Measurements from ENCODE around the gene PIK3R1. TPM values are rescaled to one million over a fixed set of nuclear protein-coding genes. Genes with fewer than 3 reads are reported as not detected.
"Not testable (repeated sequence)": the region's sequence is repeated elsewhere in the genome, so short reads cannot be mapped to it uniquely, and the experiment has no call there.

The PIK3R1 gene
- total RNA-seq, 2 donors from 2014 or later, result 61.8 to 127 TPM

GRCh38 chr5:68190619-68191018 lies 24.9 kb upstream of the PIK3R1 start:
- DNase-seq (no peak), ATAC-seq (no peak)
- intact Hi-C loops (cut with DNase I), result no loop called here

GRCh38 chr5:68191083-68191791 lies 24.3 kb upstream of the PIK3R1 start:
- DNase-seq, result no peak

GRCh38 chr5:68192679-68193060 lies 22.9 kb upstream of the PIK3R1 start:
- DNase-seq, result no peak
- ATAC-seq, result peak; percentile 27 to 42
- intact Hi-C loops (cut with DNase I), result no loop called here

More at GRCh38 chr5:68191083-68191791, 24.3 kb upstream of the PIK3R1 start:
- intact Hi-C loops (cut with DNase I), result no loop called here
- ATAC-seq, result no peak

DNA sequence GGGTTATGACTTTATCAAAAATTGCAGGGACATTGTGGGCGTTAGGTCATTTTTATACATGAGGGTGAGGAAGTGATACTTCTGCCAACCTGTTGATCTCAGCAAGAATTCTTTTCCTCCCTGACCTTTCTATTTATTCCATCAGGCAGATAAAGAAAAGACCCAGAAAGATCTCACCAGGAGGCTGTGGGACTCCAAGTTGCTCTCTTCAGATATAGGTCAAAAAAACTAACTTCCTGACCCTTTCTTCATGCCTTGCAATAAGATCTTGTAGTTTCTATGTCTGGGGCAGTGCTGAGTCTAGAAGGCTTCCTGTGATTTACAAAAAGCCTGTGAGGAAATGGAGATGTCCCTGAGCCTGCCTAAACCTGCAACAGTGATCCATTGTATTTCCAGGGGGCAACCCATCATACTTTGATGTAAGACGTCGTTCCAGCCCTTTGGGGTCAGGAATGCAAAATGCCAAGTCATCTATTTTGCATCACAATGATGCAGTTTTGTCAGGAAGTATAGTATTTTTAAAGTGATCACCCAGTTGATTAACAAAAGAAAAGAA lies 22.0 kb upstream of the PIK3R1 start:
- peak in 1 of 2 donors; percentile 11 for ATAC-seq
- DNase-seq, result no peak

GRCh38 chr5:68194386-68194785 lies 21.2 kb upstream of the PIK3R1 start:
- ATAC-seq (peak in 1 of 2 donors; percentile 39), DNase-seq (no peak)
- intact Hi-C loops (cut with DNase I), result no loop called here

More for the DNA sequence above, 22.0 kb upstream of the PIK3R1 start:
- intact Hi-C loops (cut with DNase I), result no loop called here

- DNase-seq (no peak), ATAC-seq (no peak)
- intact Hi-C loops (cut with DNase I), result no loop called here
Measured at GRCh38 chr5:68195137-68195536, 20.4 kb upstream of the PIK3R1 start.

GRCh38 chr5:68196876-68197275 lies 18.7 kb upstream of the PIK3R1 start:
- intact Hi-C loops (cut with DNase I), result no loop called here
- no peak for DNase-seq
- peak; percentile 45 to 62 for ATAC-seq

GRCh38 chr5:68200288-68200687 lies 15.3 kb upstream of the PIK3R1 start:
- no peak for ATAC-seq
- intact Hi-C loops (cut with DNase I), result no loop called here

GRCh38 chr5:68210654-68211053 lies 4.9 kb upstream of the PIK3R1 start:
- ATAC-seq, DNase-seq: not testable (repeated sequence)
- intact Hi-C loops (cut with DNase I), result loop anchor here in 1 of 2 donors (10.0 kb wide), 1 partner anchor 406 kb away; no protein-coding TSS in a partner anchor

More at GRCh38 chr5:68200288-68200687, 15.3 kb upstream of the PIK3R1 start:
- no peak for DNase-seq

DNA sequence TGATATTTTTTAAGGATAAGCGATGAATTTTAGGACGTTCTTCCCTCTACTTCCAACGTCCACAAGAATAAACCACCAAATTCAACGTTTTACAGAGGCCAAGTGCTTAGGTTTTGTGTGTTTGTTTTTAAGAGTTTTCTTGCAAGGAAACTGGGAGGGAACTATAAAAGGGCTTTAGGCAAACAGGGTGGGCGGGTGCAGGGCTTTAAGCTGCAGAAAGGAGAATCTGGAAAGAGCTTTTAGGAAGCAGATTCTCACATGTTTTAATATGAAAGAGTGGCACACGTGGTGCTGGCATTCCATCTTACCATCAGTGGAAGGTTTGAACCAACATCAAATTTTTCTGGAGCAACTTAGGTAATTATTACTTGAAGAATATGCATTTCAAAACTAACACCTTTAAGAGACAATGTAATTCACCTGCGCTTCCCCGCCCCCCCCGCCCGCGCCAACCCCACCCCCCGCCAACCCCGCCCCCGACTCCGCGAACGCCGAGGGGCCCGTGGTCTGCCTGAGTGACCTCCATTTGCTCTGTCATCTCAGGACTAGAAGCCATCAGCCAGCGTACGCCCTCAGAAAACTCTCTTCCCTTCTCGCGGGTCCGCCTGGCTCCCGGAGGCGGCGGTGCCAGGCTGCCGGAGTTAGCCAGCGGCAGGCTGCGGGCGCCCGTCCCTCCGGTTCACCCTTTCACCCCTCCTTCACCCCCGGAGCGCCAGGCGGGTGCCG lies 911 bp upstream of the PIK3R1 start:
- intact Hi-C loops (cut with DNase I), result loop anchor here in 1 of 2 donors (5.0 to 10.0 kb wide), 2 partner anchors 38 to 410 kb away; no protein-coding TSS in a partner anchor
- no peak for ATAC-seq
- no peak for DNase-seq

DNA sequence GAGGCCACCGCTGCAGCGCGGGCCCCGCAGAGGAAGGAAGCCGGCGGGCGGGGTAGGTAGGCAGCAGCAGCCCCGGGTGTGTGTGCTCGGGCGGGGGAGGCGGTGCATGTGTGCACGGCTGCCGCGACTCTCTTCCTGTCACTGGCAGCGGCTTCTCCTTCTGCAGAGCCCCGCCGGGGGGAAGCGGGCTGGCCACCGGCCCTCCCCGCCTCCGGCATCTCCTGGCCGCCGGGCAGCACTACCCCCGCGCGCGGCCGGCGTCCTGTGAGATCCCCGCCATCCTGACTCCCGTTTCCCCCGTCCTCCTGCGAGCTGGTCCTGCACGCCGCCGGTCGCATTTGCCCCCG lies 315 bp downstream of the PIK3R1 start:
- ATAC-seq (peak; percentile 50 to 65), DNase-seq (no peak)
- intact Hi-C loops (cut with DNase I), result loop anchor here in 1 of 2 donors (5.0 to 10.0 kb wide), 2 partner anchors 36 to 411 kb away; no protein-coding TSS in a partner anchor

DNA sequence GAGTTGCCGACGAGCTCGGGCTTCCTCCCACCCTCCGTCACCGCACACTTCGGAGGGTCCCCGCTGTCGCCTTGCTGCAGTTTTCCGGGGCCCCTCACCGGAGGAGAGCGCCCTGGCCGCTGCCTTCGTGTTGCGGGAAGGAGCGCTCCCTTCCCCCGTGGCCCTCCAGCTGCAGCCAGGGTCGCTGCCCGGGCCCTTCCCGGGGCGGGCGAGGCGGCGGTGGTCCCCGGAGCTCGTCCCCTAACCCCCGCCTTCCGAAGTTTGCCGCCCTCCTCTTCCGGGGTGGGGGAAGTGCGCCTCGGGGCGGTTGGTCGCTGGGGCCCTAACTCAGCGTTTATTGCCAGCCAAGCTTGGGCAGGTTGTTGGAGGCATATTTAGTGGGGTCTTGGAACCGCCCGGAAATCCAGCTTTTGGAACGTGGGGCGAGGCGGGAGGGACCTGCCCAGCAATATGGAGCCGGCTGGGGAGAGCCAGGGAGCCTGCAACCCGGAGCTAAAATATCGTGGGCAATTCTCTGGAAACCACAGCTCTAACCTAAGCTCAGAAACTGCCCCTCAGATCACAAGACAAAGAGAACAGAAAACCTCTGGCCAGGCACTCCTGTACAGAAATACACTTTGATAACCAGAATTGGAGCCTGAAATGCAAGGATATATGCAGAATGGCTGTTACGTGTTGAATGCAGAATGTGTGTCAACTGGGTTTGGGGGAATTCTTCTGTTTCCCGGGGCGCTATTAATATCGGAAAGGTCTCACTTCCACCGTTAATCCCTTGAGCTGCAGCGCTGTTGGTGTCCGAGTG lies 890 bp downstream of the PIK3R1 start:
- DNase-seq, result peak; percentile 53
- intact Hi-C loops (cut with DNase I), result loop anchor here in 1 of 2 donors (5.0 to 10.0 kb wide), 2 partner anchors 36 to 412 kb away; no protein-coding TSS in a partner anchor
- peak; percentile 19 to 22 for ATAC-seq

DNA sequence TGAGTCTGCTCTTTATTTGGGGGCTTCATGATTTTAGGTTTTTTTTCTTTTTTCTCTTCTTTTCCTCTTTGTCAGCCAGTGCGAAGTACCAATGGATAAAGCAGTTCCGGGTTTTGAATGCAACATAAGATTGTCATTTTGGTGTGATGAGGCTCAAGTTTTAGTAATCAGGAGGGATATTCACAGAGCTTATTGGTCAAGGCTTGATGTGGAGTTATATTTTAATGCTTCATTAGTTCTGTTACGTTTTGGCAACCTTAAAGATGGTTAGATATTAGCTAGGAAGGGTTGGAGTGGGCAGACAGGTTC lies 1.4 kb downstream of the PIK3R1 start:
- no peak for ATAC-seq
- intact Hi-C loops (cut with DNase I), result loop anchor here in 1 of 2 donors (5.0 to 10.0 kb wide), 2 partner anchors 35 to 412 kb away; no protein-coding TSS in a partner anchor
- DNase-seq, result no peak

GRCh38 chr5:68217528-68217927 lies 2.0 kb downstream of the PIK3R1 start:
- intact Hi-C loops (cut with DNase I), result loop anchor here in 1 of 2 donors (5.0 to 10.0 kb wide), 2 partner anchors 35 to 413 kb away; no protein-coding TSS in a partner anchor
- ATAC-seq (no peak), DNase-seq (no peak)

DNA sequence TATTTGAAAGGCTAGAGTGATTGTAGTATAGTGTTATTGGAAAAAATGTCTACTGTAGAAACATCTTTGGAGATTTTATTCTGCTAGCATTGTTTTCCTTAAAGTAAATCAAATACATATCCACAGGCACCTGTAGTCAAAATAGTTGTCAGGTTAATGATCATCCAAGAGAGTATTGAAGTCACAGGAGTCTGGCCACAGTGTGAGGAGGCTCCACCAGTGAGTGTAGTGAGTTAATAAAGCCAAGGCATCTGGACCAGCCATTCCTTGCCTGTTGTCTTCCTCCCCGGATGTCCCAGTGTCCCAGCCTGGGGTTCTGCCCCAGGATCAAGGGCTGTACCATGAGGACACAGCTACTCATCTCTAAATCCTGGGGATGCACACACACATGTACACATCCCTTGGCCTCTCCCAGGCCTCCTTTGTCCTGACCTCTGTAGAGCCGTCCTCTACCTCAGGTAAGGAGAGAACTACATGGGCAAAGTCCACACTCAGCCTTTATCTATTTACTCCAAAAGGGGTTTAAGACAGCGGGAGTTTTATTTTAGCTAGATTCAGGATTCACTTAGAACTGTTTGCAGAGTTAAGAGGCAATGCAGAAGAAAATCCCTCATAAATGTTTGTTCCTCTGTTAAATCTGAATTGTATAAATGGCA lies 3.7 kb downstream of the PIK3R1 start:
- intact Hi-C loops (cut with DNase I), result loop anchor here in 1 of 2 donors (5.0 to 10.0 kb wide), 2 partner anchors 33 to 414 kb away; no protein-coding TSS in a partner anchor
- ATAC-seq (no peak), DNase-seq (no peak)

DNA sequence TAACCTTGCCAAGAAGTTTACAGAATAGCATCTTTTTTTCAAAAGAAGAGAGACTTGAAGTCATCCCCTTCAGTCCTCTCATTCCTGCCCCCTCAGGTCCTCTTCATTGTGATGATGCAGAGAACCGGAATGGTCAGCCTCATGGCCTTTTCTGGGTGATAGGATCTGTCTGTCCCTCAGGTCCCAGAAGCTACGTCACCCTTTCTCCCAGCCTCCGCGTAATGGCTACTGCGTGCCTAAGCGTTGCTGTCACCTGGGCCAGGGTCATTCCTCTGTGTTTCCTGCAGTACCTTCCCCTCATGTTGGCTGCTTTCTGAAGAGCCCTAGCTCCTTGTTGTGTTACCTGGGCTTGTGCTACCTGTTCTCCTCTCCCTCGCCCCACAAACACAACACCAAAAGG lies 4.7 kb downstream of the PIK3R1 start:
- no peak for DNase-seq
- no peak for ATAC-seq
- intact Hi-C loops (cut with DNase I), result loop anchor here in 1 of 2 donors (10.0 kb wide), 1 partner anchor 545 kb away; no protein-coding TSS in a partner anchor

DNA sequence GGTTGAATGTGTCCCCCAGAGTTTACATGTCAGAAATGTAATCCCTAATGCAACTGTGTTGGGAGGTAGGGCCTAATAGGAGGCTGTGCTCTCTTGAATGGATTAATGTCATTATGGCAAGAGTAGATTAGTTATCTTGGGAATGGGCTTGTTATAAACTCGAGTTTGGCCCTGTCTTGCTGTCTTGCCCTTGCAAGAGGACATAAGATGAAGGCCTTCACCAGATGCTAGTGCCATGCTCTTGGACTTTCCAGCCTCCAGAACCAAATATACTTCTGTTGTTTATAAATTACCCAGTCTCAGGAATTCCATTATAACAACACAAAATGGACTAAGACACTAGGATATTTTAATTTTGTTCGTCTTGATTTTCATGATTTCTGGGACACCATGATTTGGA lies 5.4 kb downstream of the PIK3R1 start:
- intact Hi-C loops (cut with DNase I), result loop anchor here in 1 of 2 donors (10.0 kb wide), 1 partner anchor 546 kb away; no protein-coding TSS in a partner anchor
- ATAC-seq (no peak), DNase-seq (no peak)

DNA sequence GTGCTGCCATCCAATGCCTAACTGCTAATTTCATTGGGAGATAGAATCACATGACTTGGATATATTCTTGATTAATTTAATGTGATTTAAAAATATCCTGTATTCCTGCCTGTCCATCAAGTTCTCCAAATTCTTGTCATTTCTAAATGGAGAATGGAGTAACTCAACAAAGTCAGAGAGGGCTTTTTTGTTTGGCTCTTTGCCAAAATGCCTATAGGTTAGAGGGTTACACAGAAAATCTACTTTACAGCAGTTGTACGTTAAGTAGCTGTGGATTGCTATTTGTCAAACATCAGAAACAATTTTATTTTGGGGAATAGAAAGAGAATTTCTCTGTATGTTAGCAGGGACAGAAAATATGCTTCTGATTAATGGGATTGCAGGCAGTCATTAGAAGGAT lies 5.9 kb downstream of the PIK3R1 start:
- no peak for DNase-seq
- no peak for ATAC-seq
- intact Hi-C loops (cut with DNase I), result loop anchor here in 1 of 2 donors (10.0 kb wide), 1 partner anchor 547 kb away; no protein-coding TSS in a partner anchor

All from left cardiac atrium (tissue), 4 donors.